Uterus (tissue), 2 donors: ENCODE data around the gene SMIM32.

Experiments
- POLR2A ChIP-seq, 2 donors: fragments of 450-650 bp; IDR thresholded peaks; one replicate each; pipeline ENCODE4 v1.6.1; 2016; ENCODE audit warnings: antibody characterized with exemption in 2 of 2, mild to moderate bottlenecking in 1 of 2, moderate library complexity in 1 of 2
- TF ChIP-seq, protein P1 (sequence below), 4 experiments: fragments of 200-600 bp in 2 of 4; fragments of 450-650 bp in 2 of 4; sonication (generic) in 2 of 4; IDR thresholded peaks; one replicate each; pipeline ENCODE4 v1.5.1; 2016 to 2019; ENCODE audit warnings: antibody characterized with exemption in 4 of 4, mild to moderate bottlenecking in 2 of 4, moderate library complexity in 1 of 4

GRCh38 chr5:136206361-136206760 lies 13.4 kb upstream of the SMIM32 start:
- TF ChIP-seq, protein P1, sequence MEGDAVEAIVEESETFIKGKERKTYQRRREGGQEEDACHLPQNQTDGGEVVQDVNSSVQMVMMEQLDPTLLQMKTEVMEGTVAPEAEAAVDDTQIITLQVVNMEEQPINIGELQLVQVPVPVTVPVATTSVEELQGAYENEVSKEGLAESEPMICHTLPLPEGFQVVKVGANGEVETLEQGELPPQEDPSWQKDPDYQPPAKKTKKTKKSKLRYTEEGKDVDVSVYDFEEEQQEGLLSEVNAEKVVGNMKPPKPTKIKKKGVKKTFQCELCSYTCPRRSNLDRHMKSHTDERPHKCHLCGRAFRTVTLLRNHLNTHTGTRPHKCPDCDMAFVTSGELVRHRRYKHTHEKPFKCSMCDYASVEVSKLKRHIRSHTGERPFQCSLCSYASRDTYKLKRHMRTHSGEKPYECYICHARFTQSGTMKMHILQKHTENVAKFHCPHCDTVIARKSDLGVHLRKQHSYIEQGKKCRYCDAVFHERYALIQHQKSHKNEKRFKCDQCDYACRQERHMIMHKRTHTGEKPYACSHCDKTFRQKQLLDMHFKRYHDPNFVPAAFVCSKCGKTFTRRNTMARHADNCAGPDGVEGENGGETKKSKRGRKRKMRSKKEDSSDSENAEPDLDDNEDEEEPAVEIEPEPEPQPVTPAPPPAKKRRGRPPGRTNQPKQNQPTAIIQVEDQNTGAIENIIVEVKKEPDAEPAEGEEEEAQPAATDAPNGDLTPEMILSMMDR (IDR thresholded peaks at IDR 0.05), result no peak
- no peak for TF ChIP-seq POLR2A (IDR thresholded peaks at IDR 0.05)
